Measurements from ENCODE around the gene PLXNC1. TPM values are rescaled to one million over a fixed set of nuclear protein-coding genes. Genes with fewer than 3 reads are reported as not detected.
A peak's percentile ranks its signal among the peaks of the same experiment; 100 is the strongest.

Gene PLXNC1
- total and polyA plus RNA-seq, 2 donors (not counting 1 experiment from before 2014, with no cell fraction given): 9.7 to 33.6 TPM

- Mint-ChIP-seq H3K4me1 (peaks cover 66% of the 10 kb centered on the region), H3K4me3 (peak overlapping the region; percentile 56), H3K27ac (peak overlapping the region; percentile 83), H3K27me3 (no peaks in the 10 kb centered on the region), H3K9me3 (ENCODE audit: insufficient read depth) (no peaks in the 10 kb centered on the region)
- Histone ChIP-seq H3K27ac (ENCODE audit: low read length in 2 of 2) (peak overlapping the region; percentile 93 to 96), H3K4me3 (ENCODE audit: control extremely low read depth in 1 of 5, extremely low read depth in 1 of 5, insufficient read depth in 1 of 5, low read depth in 2 of 5, low read length in 4 of 5) (peak overlapping the region in 1 of 5 experiments; percentile 29), H4K20me1 (ENCODE audit: control insufficient read depth, insufficient read depth, low read length, poor library complexity, severe bottlenecking) (no peaks in the 10 kb centered on the region), H3K27me3 (replicated peaks in 1 of 4; ENCODE audit: control extremely low read depth in 1 of 4, control insufficient read depth in 3 of 4, insufficient read depth in 4 of 4, low read length in 3 of 4) (no peaks in the 10 kb centered on the region), H2AFZ (ENCODE audit: insufficient read depth, low read depth, low read length, poor library complexity, severe bottlenecking) (peak overlapping the region; percentile 53), H3K4me2 (replicated peaks; ENCODE audit: low read depth, low read length, poor library complexity, severe bottlenecking) (peak overlapping the region; percentile 74), H3K79me2 (ENCODE audit: control insufficient read depth, insufficient read depth, low read length) (peaks cover 13% of the 10 kb centered on the region), H3K4me1 (ENCODE audit: control insufficient read depth in 2 of 2, insufficient read depth in 2 of 2, low read length in 2 of 2) (peaks cover 57 to 60% of the 10 kb centered on the region in 2 donors), H3K9ac (ENCODE audit: low read length) (peak overlapping the region; percentile 1), H3K36me3 (replicated peaks in 1 of 2; ENCODE audit: control extremely low read depth in 1 of 2, control insufficient read depth in 1 of 2, extremely low read depth in 1 of 2, insufficient read depth in 2 of 2, low read length in 1 of 2) (peaks cover 0 to 8% of the 10 kb centered on the region in 2 experiments), H3K9me3 (ENCODE audit: control extremely low read depth in 1 of 3, control insufficient read depth in 2 of 3, insufficient read depth in 1 of 3, low read length in 2 of 3) (no peaks in the 10 kb centered on the region)
- peak; percentile 31 for DNase-seq
- intact Hi-C loops (cut with micrococcal nuclease): loop anchor here (5.0 to 10.0 kb wide), 2 partner anchors 90 to 762 kb away; partner anchors contain the start of gene UBE2N
- CTCF ChIA-PET: interaction anchor here (1.0 to 1.6 kb wide), 2 partner anchors 50 to 53 kb away, joined by 3 read pairs; no protein-coding TSS in a partner anchor
- 5% methylated on average over 3 of the region's 4 CpGs for WGBS (ENCODE audit: insufficient coverage)
- ATAC-seq (ENCODE audit: low read depth): no peak
- TF ChIP-seq CTCF (IDR thresholded peaks at IDR 0.05) (no peak), EZH2 (IDR thresholded peaks at IDR 0.05; ENCODE audit: borderline replicate concordance, insufficient read depth, low read depth, low read length, poor library complexity, severe bottlenecking) (no peak)
- POLR2A ChIA-PET: no interaction called here
These were observed 56.3 kb downstream of the PLXNC1 start for GRCh38 chr12:94204499-94205247.

GRCh38 chr12:94205822-94206221 is 57.4 kb downstream of the PLXNC1 start:
- H3K27ac Mint-ChIP-seq: peak overlapping the region; percentile 89
- H3K9me3 ChIP-seq (ENCODE audit: control extremely low read depth in 1 of 3, control insufficient read depth in 2 of 3, insufficient read depth in 1 of 3, low read length in 2 of 3): no peaks in the 10 kb centered on the region
- H4K20me1 ChIP-seq (ENCODE audit: control insufficient read depth, insufficient read depth, low read length, poor library complexity, severe bottlenecking): no peaks in the 10 kb centered on the region
- H3K9ac ChIP-seq (ENCODE audit: low read length): peak overlapping the region; percentile 1
- H3K4me3 Mint-ChIP-seq: peak overlapping the region; percentile 68
- intact Hi-C loops (cut with micrococcal nuclease): loop anchor here (2.0 to 10.0 kb wide), 3 partner anchors 89 to 764 kb away; partner anchors contain the start of genes CEP83 and UBE2N
- POLR2A ChIA-PET: interaction anchor here (1.2 kb wide), 1 partner anchor 58 kb away, joined by 9 read pairs; the partner anchor contains the start of gene PLXNC1
- WGBS (ENCODE audit: insufficient coverage): 50% methylated on average over 1 of the region's 1 CpG
- H3K36me3 ChIP-seq (replicated peaks in 1 of 2; ENCODE audit: control extremely low read depth in 1 of 2, control insufficient read depth in 1 of 2, extremely low read depth in 1 of 2, insufficient read depth in 2 of 2, low read length in 1 of 2): peaks cover 5 to 17% of the 10 kb centered on the region in 2 experiments
- CTCF ChIA-PET: interaction anchor here (0.6 to 1.6 kb wide), 5 partner anchors 17 to 61 kb away, joined by 3 read pairs; no protein-coding TSS in a partner anchor
- H3K4me3 ChIP-seq (ENCODE audit: control extremely low read depth in 1 of 5, extremely low read depth in 1 of 5, insufficient read depth in 1 of 5, low read depth in 2 of 5, low read length in 4 of 5): no peak overlapping the region
- TF ChIP-seq EZH2 (IDR thresholded peaks at IDR 0.05; ENCODE audit: borderline replicate concordance, insufficient read depth, low read depth, low read length, poor library complexity, severe bottlenecking) (no peak), CTCF (IDR thresholded peaks at IDR 0.05) (no peak)
- no peak for ATAC-seq (ENCODE audit: low read depth)
- H3K27me3 Mint-ChIP-seq: no peaks in the 10 kb centered on the region
- H3K9me3 Mint-ChIP-seq (ENCODE audit: insufficient read depth): no peaks in the 10 kb centered on the region
- peaks cover 58 to 60% of the 10 kb centered on the region in 2 donors for H3K4me1 ChIP-seq (ENCODE audit: control insufficient read depth in 2 of 2, insufficient read depth in 2 of 2, low read length in 2 of 2)
- H3K4me1 Mint-ChIP-seq: peaks cover 71% of the 10 kb centered on the region
- H3K79me2 ChIP-seq (ENCODE audit: control insufficient read depth, insufficient read depth, low read length): peaks cover 22% of the 10 kb centered on the region
- H3K27me3 ChIP-seq (replicated peaks in 1 of 4; ENCODE audit: control extremely low read depth in 1 of 4, control insufficient read depth in 3 of 4, insufficient read depth in 4 of 4, low read length in 3 of 4): no peaks in the 10 kb centered on the region
- peak overlapping the region; percentile 74 for H3K4me2 ChIP-seq (replicated peaks; ENCODE audit: low read depth, low read length, poor library complexity, severe bottlenecking)
- H2AFZ ChIP-seq (ENCODE audit: insufficient read depth, low read depth, low read length, poor library complexity, severe bottlenecking): peak overlapping the region; percentile 48
- DNase-seq: peak; percentile 15
- H3K27ac ChIP-seq (ENCODE audit: low read length in 2 of 2): peak overlapping the region; percentile 93 to 96

Measured in B cell (primary cell).